Retinal pigment epithelial cell (primary cell): Measurements from ENCODE around the gene SLMAP.
A peak's percentile ranks its signal among the peaks of the same experiment; 100 is the strongest.

Source experiments
- DNase-seq: peaks from one replicate; pipeline ENCODE4 v3.0.0-alpha.2; 2010; ENCODE audit warnings: low read depth
- H3K4me3 ChIP-seq: 2 replicates; pipeline ENCODE4 v1.5.1; 2011; ENCODE audit warnings: mild to moderate bottlenecking, low read length, control low read depth, moderate library complexity
- CTCF ChIP-seq: conservative IDR thresholded peaks from 2 replicates; pipeline ENCODE4 v1.5.1; 2011; ENCODE audit warnings: low read depth, low read length, control low read depth, inconsistent platforms

SLMAP gene

GRCh38 chr3:57749542-57749941, 6.6 kb upstream of the SLMAP start:
- TF ChIP-seq CTCF = no peak
- DNase-seq = no peak

GRCh38 chr3:57752307-57752706, 3.8 kb upstream of the SLMAP start:
- TF ChIP-seq CTCF = no peak
- no peak for DNase-seq
- no peak overlapping the region for H3K4me3 ChIP-seq

More at GRCh38 chr3:57749542-57749941, 6.6 kb upstream of the SLMAP start:
- H3K4me3 ChIP-seq = no peak overlapping the region

- no peak for DNase-seq
- no peak overlapping the region for H3K4me3 ChIP-seq
- no peak for TF ChIP-seq CTCF
These were observed 3.1 kb upstream of the SLMAP start for GRCh38 chr3:57753016-57753415.

- peak overlapping the region; percentile 69 for H3K4me3 ChIP-seq
- DNase-seq = peak; percentile 76
- peak; percentile 37 for TF ChIP-seq CTCF
These were observed 787 bp upstream of the SLMAP start for GRCh38 chr3:57755368-57755675.

- no peak for DNase-seq
- peak overlapping the region; percentile 69 for H3K4me3 ChIP-seq
- no peak for TF ChIP-seq CTCF
These were observed 656 bp downstream of the SLMAP start for GRCh38 chr3:57756528-57757401.

GRCh38 chr3:57757642-57758297, 1.7 kb downstream of the SLMAP start:
- no peak for DNase-seq
- no peak for TF ChIP-seq CTCF
- peak overlapping the region; percentile 69 for H3K4me3 ChIP-seq

GRCh38 chr3:57758686-57759085, 2.6 kb downstream of the SLMAP start:
- TF ChIP-seq CTCF = no peak
- no peak for DNase-seq
- peak overlapping the region; percentile 69 for H3K4me3 ChIP-seq
